ENCODE data around the gene BCKDHB.

DNA sequence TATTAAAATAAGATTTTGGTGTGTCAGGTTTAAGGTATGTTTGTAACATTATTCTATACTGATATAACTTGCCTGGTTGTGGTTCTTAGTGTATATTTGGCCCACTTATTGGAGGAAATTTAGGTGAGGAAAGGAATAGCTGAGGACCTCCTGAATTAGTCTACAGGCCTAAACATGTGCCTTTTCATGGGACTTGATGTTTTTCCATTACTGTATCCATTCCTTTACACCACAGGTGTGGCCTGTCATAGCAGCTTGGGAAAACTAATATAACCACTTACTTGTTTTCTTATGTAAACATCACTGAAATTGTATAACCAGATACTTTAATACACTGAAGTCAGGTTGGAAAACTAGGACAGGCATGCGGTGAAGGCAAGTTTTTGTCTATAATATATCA is 27.6 kb downstream of the BCKDHB start:
- TF ChIP-seq, protein P1, sequence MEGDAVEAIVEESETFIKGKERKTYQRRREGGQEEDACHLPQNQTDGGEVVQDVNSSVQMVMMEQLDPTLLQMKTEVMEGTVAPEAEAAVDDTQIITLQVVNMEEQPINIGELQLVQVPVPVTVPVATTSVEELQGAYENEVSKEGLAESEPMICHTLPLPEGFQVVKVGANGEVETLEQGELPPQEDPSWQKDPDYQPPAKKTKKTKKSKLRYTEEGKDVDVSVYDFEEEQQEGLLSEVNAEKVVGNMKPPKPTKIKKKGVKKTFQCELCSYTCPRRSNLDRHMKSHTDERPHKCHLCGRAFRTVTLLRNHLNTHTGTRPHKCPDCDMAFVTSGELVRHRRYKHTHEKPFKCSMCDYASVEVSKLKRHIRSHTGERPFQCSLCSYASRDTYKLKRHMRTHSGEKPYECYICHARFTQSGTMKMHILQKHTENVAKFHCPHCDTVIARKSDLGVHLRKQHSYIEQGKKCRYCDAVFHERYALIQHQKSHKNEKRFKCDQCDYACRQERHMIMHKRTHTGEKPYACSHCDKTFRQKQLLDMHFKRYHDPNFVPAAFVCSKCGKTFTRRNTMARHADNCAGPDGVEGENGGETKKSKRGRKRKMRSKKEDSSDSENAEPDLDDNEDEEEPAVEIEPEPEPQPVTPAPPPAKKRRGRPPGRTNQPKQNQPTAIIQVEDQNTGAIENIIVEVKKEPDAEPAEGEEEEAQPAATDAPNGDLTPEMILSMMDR (IDR thresholded peaks at IDR 0.05) = no peak
- no peak for TF ChIP-seq POLR2A (IDR thresholded peaks at IDR 0.05)
